Lung (tissue), 12 donors: ENCODE results near the gene USP16. TPM values are rescaled to one million over a fixed set of nuclear protein-coding genes. Genes with fewer than 3 reads are reported as not detected.
A peak's percentile ranks its signal among the peaks of the same experiment; 100 is the strongest.

Experiments used
- ATAC-seq: fragments of 200-7000 bp; cut with Tn5 transposase; one replicate; pipeline ENCODE4 v1.9.1; 2020; ENCODE audit warnings: moderate number of reproducible peaks; ENCODE audit not compliant: insufficient read depth, low FRiP score
- DNase-seq, 3 donors: peaks; one replicate each; pipeline ENCODE4 v3.0.0-alpha.2; 2013 to 2017
- H3K27ac ChIP-seq, 2 donors: one replicate each; pipeline ENCODE4 v1.5.1; 2013; ENCODE audit warnings: mild to moderate bottlenecking in 2 of 2, moderate library complexity in 2 of 2, control low read depth in 1 of 2, inconsistent platforms in 1 of 2, low read depth in 1 of 2, low read length in 1 of 2
- H3K27me3 ChIP-seq, 3 donors: one replicate each; pipeline ENCODE4 v1.5.1; 2013; ENCODE audit warnings: low read length in 2 of 3; ENCODE audit not compliant: control insufficient read depth in 3 of 3, insufficient read depth in 3 of 3
- H3K36me3 ChIP-seq, 4 donors: one replicate each; pipeline ENCODE4 v1.5.1; 2013; ENCODE audit warnings: low read length in 4 of 4, mild to moderate bottlenecking in 1 of 4, moderate library complexity in 1 of 4; ENCODE audit not compliant: control insufficient read depth in 4 of 4, insufficient read depth in 4 of 4
- H3K4me1 ChIP-seq, 5 donors: one replicate each; pipeline ENCODE4 v1.5.1; 2013; ENCODE audit warnings: low read length in 5 of 5, mild to moderate bottlenecking in 2 of 5, moderate library complexity in 1 of 5; ENCODE audit not compliant: control insufficient read depth in 5 of 5, insufficient read depth in 5 of 5
- H3K4me3 ChIP-seq: one replicate; pipeline ENCODE4 v1.5.1; 2013; ENCODE audit warnings: mild to moderate bottlenecking, control low read depth, moderate library complexity
- H3K9ac ChIP-seq, 2 donors: one replicate each; pipeline ENCODE4 v1.5.1; 2013; ENCODE audit warnings: low read length in 2 of 2, control low read depth in 1 of 2; ENCODE audit not compliant: insufficient read depth in 1 of 2
- H3K9me3 ChIP-seq, 4 donors: one replicate each; pipeline ENCODE4 v1.5.1; 2013; ENCODE audit warnings: low read length in 3 of 4, mild to moderate bottlenecking in 1 of 4, moderate library complexity in 1 of 4; ENCODE audit not compliant: control insufficient read depth in 4 of 4, insufficient read depth in 3 of 4
- CTCF ChIP-seq: IDR thresholded peaks from 2 replicates; pipeline ENCODE4 v1.5.1; 2012; ENCODE audit warnings: mild to moderate bottlenecking; ENCODE audit errors: control extremely low read depth, extremely low read depth
- WGBS, 2 donors: extraction: QIAGEN DNeasy Blood & Tissue Kit; methylation state at CpG; one replicate each; pipeline ENCODE4 v1.1.7; 2013; 5-methylcytosine and 5-hydroxymethylcytosine counted together
- polyA plus RNA-seq, 2 donors: library from polyadenylated mRNA; stranded (reverse); fragments of 200-250 nt; gene quantifications; one replicate each; pipeline ENCODE4 v1.2.1, GENCODE V29; 2013
- total RNA-seq, 2 donors: library from RNA; depleted of rRNA in 1 of 2; stranded (reverse); fragments of >200 nt in 1 of 2; gene quantifications; one replicate each; pipeline ENCODE4 v1.2.1, GENCODE V29; 2014 to 2021
- donor health status: control.
- donor health status: control.
- donor health status: Bipolar disorder and iron deficiency.
- donor health status: healthy.
- donor health status: DM: yes; HTN: yes; CAD: no.

Gene USP16
- total and polyA plus RNA-seq, 4 donors, result 22.7 to 42.3 (median 28.5) TPM

DNA sequence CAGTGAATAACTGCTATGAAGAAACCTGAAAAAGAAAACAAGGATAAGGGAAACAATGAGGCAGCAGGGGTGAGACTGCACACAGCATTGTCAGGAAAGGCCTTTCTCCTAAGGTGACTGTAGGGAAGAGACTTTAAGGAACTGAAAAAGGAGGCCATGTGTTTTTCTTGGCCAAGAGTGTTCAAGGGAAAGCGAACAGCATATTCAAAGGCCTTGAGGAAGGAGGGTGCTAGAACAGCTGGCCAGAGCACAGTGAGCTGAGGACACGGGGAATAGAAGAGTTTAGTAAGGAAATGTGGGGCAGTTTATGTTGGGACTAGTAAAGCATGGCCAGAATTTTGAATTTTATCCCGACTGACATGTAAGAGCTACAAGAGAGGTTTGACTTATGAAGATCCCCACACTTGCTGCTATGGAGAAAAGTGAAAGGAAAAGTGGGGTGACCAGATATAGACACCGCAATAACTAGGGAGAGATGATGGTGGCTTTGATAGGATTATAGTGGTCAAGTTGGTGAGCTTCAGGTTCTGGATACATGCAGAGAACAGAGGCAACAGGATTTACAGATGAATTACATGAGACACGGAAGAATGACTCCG, 6.7 kb upstream of the USP16 start:
- Histone ChIP-seq H3K4me3 (no peak overlapping the region), H3K27me3 (no peaks in the 10 kb centered on the region), H3K9me3 (no peaks in the 10 kb centered on the region), H3K27ac (no peak overlapping the region), H3K4me1 (peaks cover 0 to 14% (median 10%) of the 10 kb centered on the region in 5 donors), H3K9ac (peak overlapping the region in 1 of 2 donors; percentile 61), H3K36me3 (no peaks in the 10 kb centered on the region)
- 83 to 85% methylated on average over 6 of the region's 6 CpGs for WGBS, 2 donors
- ATAC-seq, result no peak
- DNase-seq, result no peak
- no peak for TF ChIP-seq CTCF

DNA sequence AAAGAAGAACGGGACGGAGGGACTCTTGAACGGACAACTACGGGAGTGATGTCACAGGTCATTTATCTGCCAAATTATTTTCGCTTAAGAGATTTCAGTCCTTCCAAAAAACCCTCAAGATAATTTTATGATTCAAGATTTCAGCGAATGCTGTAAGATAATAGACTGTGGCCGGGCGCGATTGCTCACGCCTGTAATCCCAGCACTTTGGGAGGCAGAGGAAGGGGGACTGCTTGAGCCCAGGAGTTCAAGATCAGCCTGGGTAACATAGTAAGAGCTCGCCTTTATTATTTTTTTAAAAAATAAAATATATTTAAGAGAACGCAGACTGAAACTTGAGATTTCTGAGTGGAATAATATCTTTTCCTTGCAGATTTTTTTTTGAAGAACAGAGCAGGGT, 5.9 kb upstream of the USP16 start:
- H3K27ac ChIP-seq, result peak overlapping the region in 1 of 2 donors; percentile 91
- ATAC-seq (no peak), DNase-seq (peak in 2 of 3 donors; percentile 23 to 30)
- no peak for TF ChIP-seq CTCF
- no peaks in the 10 kb centered on the region for H3K9me3 ChIP-seq
- H3K36me3 ChIP-seq, result no peaks in the 10 kb centered on the region
- H3K4me3 ChIP-seq, result peak overlapping the region; percentile 99
- WGBS, 2 donors, result 7 to 30% methylated on average over 12 of the region's 12 CpGs
- H3K27me3 ChIP-seq, result no peaks in the 10 kb centered on the region
- H3K9ac ChIP-seq, result peak overlapping the region; percentile 61
- H3K4me1 ChIP-seq, result peaks cover 0 to 14% (median 10%) of the 10 kb centered on the region in 5 donors

- TF ChIP-seq CTCF, result no peak
- no peaks in the 10 kb centered on the region for H3K27me3 ChIP-seq
- peaks cover 0 to 3% (median 0%) of the 10 kb centered on the region in 4 donors for H3K36me3 ChIP-seq
- WGBS, 2 donors, result 70 to 82% methylated on average over 4 of the region's 4 CpGs
- no peak for DNase-seq
- H3K4me3 ChIP-seq, result no peak overlapping the region
- H3K9me3 ChIP-seq, result no peaks in the 10 kb centered on the region
- no peak overlapping the region for H3K27ac ChIP-seq
- H3K9ac ChIP-seq, result no peak overlapping the region
- ATAC-seq, result no peak
- H3K4me1 ChIP-seq, result peaks cover 5 to 28% (median 13%) of the 10 kb centered on the region in 5 donors
Measured at GRCh38 chr21:29022166-29022565, 2.3 kb upstream of the USP16 start.

- Histone ChIP-seq H3K27ac (peak overlapping the region; percentile 100), H3K36me3 (peaks cover 0 to 6% (median 2%) of the 10 kb centered on the region in 4 donors), H3K27me3 (no peaks in the 10 kb centered on the region), H3K9me3 (no peaks in the 10 kb centered on the region), H3K4me3 (peak overlapping the region; percentile 82), H3K9ac (peak overlapping the region; percentile 67 to 96), H3K4me1 (peaks cover 0 to 15% (median 5%) of the 10 kb centered on the region in 5 donors)
- no peak for TF ChIP-seq CTCF
- DNase-seq (peak in 1 of 3 donors; percentile 22), ATAC-seq (no peak)
- WGBS, 2 donors, result 5% methylated on average over 6 of the region's 6 CpGs
Measured at GRCh38 chr21:29025328-29025713, 853 bp downstream of the USP16 start.
